HG02938 (cell line): ENCODE results near the gene PARP1.
"Not testable (repeated sequence)": the region's sequence is repeated elsewhere in the genome, so short reads cannot be mapped to it uniquely, and the experiment has no call there.

Source experiments
- ATAC-seq: cut with Tn5 transposase; IDR thresholded peaks from one replicate; pipeline ENCODE4 v1.9.1; 2021; ENCODE audit warnings: mild to moderate bottlenecking, moderate library complexity; ENCODE audit not compliant: unreplicated experiment

Gene PARP1

DNA sequence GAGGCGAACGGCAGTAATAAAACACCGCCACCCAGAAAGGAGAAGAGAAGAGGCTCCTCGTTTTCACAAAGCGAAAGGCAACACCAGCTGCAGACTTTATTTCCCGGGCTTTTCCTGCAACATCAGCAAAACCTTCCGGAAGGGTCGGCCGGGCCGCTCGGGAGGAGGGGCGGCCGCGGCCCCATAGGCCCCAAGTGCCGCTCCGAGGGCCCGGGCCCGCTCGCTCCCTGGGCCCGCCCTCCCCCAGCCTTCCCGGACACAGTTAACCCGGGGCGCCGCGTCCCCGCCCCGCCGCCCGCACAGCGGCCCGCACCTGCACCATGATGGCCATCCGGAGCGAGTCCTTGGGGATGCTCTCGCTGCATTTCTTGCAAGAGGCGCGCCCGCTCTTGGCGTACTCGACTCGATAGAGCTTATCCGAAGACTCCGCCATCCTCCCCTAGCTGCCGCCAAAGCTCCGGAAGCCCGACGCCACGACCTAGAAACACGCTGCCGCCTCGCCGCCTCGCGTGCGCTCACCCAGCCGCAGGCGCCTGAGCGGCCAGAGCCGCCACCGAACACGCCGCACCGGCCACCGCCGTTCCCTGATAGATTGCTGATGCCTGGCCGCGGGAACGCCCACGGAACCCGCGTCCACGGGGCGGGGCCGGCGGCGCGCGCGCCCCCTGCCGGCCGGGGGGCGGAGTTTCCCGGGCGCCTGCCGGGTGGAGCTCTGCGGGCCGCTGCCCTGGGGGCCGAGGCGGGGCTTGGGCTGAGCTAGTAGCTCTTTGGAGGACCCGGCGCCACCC is at the start of gene PARP1:
PARP1 (minus strand) TSS at position 597 of the 788 bp plus-strand sequence; CDS start at position 433, 164 bp downstream.
- ATAC-seq = peak; percentile 69

- no peak for ATAC-seq
Measured at GRCh38 chr1:226457307-226457712, 49.4 kb upstream of the PARP1 start.

DNA sequence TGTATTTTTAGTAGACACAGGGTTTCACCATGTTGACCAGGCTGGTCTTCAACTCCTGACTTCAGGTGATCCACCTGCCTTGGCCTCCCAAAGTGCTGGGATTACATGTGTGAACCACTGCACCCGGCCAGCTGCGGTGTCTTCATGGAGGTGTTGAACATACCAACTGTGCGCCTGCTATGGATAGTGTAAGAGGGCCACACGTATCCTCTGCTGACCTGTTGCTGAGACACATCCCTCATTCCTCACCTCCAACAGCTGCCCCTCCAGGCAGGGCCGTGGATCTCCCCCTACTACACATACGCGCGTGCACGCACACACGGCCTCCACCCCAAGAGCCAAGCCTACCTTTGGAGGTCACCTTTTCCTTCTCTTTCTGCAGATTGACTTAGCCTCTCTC is 48.0 kb upstream of the PARP1 start:
- no peak for ATAC-seq

GRCh38 chr1:226454349-226454748 is 46.5 kb upstream of the PARP1 start:
- no peak for ATAC-seq

- no peak for ATAC-seq
Measured at GRCh38 chr1:226453015-226453704, 45.3 kb upstream of the PARP1 start.

DNA sequence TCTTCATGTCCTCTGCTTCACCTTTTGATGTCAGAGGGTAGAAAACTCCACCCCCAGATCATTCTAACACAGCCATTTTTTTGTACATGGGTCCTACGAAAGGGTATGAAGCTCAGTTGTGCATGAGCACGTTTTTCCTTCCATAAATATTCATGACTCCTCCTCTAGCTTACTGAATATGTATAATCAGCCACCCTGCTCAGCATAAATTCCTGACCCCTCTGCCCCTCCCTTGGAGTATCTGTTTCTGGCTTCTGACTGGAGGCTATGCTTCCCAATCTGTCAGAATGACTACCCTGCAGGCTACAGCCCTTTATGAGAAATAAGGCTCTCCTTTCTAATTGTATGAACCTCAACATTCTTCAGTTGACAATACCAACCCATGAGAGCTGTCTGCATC is 42.8 kb upstream of the PARP1 start:
- no peak for ATAC-seq

DNA sequence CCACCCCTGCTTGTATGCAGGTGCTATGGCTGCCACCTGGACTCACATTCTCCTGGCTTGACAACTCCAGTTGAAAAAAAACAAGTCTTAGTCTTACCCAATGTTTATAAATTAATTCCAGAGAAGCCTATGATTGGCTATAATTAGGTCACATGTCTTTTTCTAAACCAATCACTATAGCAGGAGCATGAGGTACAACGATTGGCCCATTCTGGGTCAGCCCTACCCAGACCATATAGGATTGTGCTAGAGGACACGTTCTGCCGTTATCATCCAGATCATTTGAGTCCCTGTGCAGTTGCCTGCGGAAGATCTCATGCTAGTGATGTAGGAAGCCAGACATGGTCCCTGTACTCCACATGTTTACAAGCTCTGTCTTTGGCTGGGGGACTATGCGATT is 41.9 kb upstream of the PARP1 start:
- ATAC-seq = no peak

- ATAC-seq = no peak
Measured at GRCh38 chr1:226447932-226448665, 40.2 kb upstream of the PARP1 start.

- ATAC-seq = no peak
Measured at GRCh38 chr1:226446094-226446493, 38.2 kb upstream of the PARP1 start.

GRCh38 chr1:226444901-226445300 is 37.0 kb upstream of the PARP1 start:
- peak; percentile 100 for ATAC-seq

GRCh38 chr1:226443439-226443838 is 35.5 kb upstream of the PARP1 start:
- ATAC-seq = no peak

DNA sequence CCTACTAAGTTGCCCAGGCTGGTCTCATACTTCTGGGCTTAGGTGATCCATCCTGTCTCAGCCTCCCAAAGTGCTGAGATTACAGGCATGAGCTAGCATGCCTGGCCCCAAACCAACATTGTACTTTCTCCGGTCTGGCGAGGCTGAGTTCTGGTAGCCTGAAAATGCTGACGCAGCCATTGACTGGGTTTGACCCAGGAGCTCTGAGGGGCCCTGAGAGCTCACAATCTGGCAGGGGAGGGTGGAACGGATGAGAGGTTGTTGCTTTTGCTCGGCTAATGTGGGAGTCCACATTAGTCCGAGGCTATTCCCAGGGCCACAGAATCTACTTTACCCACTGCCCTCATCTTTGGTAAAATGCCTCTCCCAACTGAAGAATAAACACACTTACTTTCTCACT is 35.1 kb upstream of the PARP1 start:
- ATAC-seq = no peak

DNA sequence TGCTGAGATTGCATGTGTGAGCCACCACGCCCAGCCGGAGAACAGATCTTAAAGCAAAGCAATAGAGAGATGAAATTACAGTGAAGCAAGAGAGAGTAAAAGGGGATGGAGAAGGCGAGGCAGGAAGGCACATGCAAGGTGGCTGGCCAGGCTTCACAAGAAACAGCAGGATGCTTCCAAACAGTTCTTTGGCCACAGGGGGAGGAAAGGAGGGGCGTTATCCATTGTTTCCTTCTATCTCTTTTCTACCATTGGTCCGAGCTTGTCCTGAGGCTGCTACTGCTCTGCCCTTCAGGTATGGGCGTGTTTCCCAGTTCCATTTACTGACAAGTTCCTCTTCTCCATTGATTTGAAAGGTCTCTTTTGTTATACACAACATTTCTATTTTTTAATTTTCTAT is 33.7 kb upstream of the PARP1 start:
- ATAC-seq = no peak

DNA sequence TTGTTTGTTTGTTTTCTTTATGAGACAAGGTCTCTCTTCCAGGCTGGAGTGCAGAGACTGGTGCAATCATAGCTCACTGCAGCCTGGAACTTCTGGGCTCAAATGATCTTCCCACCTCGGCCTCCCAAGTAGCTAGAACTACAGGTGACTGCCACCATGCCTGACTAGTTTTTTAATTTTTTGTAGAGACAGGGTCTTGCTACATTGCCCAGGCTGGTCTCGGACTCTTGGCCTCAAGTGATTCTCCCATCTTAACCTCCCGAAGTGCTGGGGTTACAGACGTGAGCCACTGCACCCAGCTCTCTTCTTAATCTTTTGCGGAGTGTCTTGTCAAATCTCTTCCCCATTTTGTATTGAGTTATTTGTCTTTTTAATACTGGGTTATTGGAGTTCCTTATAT is 32.6 kb upstream of the PARP1 start:
- no peak for ATAC-seq

GRCh38 chr1:226438007-226438406 is 30.1 kb upstream of the PARP1 start:
- ATAC-seq = no peak

DNA sequence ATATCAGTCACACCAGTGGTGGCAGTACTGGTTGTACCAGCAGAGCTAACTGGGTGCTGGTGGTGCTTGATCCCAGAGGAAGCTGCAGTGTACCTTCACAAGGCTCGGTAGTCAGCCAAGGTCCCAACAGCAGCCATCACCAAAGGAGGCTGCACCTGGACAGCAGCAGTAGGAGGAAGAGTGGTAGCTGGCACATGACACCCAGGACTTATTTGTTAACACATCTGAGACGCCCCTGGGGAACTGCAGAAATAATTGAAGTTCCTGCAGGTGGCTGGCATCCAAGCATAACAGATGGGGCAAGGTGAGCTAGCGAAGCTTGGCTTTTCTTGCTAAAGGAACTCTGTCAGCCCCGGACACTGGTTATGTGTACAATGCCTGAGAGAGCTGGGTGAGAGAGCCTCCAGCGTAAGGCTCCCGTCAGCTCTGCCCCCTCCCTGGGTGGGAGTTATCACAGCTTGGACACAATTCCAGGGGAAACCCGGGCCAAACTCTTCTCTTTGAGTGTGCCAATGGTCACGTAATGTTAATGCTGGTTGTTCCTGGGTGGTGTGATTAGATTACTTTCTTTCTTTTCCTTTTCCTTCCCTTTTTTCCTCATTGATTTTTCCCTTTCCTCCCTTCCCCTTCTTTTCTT is 29.1 kb upstream of the PARP1 start:
- no peak for ATAC-seq

DNA sequence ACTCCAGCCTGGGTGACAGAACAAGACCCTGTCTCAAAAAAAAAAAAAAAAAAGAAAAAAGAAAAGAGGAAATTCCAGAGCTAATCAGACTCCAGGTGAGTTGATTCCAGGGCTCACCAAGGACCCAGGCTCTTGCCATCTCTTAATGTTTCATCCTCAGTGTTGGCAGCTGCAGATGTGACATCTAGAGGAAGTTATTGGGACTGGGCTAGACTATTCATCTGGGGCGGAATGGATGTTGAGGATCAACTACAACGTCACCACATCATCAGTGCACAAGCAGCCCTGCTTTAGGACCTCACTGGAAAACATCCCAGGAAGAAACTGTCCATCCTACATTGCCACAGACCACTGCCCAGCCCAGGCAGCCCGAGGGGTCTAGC is 28.6 kb upstream of the PARP1 start:
- no peak for ATAC-seq

- ATAC-seq = no peak
Measured at GRCh38 chr1:226433341-226433720, 25.4 kb upstream of the PARP1 start.

DNA sequence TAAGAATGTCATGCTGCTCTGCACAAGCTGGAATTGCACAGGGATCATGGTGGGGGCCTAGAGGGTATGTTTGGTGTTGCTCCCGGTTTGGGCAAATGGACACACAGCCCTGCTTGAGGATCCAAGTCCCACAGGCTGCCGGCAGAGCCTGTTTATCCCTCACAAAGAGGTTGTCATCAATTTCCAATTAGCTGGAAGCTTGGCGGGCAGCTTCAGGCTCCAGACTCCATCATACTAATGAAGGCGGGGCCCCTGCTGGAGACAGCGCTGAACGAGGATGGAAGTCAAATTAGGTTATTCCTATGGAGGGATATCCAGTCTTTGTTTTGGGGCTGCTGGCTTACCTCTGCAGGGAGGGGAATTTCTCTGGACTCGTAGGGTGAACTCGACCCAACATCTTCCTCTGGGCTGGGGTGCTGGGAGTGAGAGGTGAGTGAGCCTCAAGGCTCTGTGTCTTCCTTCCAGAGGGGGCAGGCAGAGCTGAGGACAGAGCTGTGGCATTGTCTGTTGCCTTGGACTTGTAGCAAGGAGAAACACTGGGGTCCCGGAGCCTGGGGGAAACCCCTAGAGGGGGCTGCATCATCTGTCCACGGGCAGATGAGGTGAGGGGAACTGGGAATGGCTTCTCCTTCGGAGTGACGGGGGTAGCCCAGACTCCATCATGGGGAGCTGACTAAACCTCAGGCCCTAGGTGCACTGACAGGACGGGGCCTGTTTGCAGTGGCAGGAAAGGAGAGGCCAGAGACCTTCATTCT is 24.9 kb upstream of the PARP1 start:
- ATAC-seq = no peak

DNA sequence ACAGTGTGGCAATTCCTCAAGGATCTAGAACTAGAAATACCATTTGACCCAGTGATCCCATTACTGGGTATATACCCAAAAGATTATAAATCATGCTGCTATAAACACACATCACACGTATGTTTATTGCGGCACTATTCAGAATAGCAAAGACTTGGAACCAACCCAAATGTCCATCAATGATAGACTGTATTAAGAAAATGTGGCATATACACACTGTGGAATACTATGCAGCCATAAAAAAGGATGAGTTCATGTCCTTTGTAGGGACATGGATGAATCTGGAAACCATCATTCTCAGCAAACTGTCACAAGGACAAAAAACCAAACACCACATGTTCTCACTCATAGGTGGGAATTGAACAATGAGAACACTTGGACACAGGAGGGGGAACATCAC is 24.0 kb upstream of the PARP1 start:
- not testable (repeated sequence) for ATAC-seq
